Caco-2 (cell line): ENCODE measurements around the gene HHIPL1. TPM values are rescaled to one million over a fixed set of nuclear protein-coding genes. Genes with fewer than 3 reads are reported as not detected.

ENCODE experiments used
- BruUV-seq: library from RNA; stranded (reverse); fragments of 400-500 nt; replicated peaks from 2 replicates; lab custom pipeline; 2021; lab: Mats Ljungman, UMichigan
- CTCF ChIA-PET: fragments of 300-600 bp; sonication (Branson Sonifier 250); formaldehyde crosslinking; loops from one replicate; lab custom pipeline; 2022; ENCODE audit warnings: antibody characterized with exemption; lab: Charles Lee
- POLR2A ChIA-PET: fragments of 300-600 bp; sonication (Branson Sonifier 250); formaldehyde crosslinking; loops from one replicate; lab custom pipeline; 2022; ENCODE audit warnings: antibody characterized with exemption; lab: Charles Lee
- DNase-seq, 2 experiments: peaks; one replicate each; pipeline versions ENCODE4 v3.0.0 to v3.0.0-alpha.2; 2020 to 2022
- H3K27me3 ChIP-seq: replicated peaks from 2 replicates; pipeline ENCODE4 v1.6.0; 2011; ENCODE audit warnings: low read length; ENCODE audit not compliant: control insufficient read depth, insufficient read depth
- H3K36me3 ChIP-seq: 2 replicates; pipeline ENCODE4 v1.5.1; 2011; ENCODE audit warnings: low read length; ENCODE audit not compliant: control insufficient read depth, insufficient read depth
- H3K4me1 ChIP-seq: fragments of 250-450 bp; sonication (Bioruptor Pico); 2 replicates; pipeline ENCODE4 v1.5.1; 2020; ENCODE audit warnings: mild to moderate bottlenecking
- H3K4me3 ChIP-seq: 2 replicates; pipeline ENCODE4 v1.5.1; 2011; ENCODE audit warnings: low read depth, mild to moderate bottlenecking, control low read depth, low read length
- H3K9me3 ChIP-seq: fragments of 250-450 bp; sonication (Bioruptor Pico); 2 replicates; pipeline ENCODE4 v1.5.1; 2020; ENCODE audit warnings: mild to moderate bottlenecking, moderate library complexity
- H3K27ac Mint-ChIP-seq: one replicate; pipeline ENCODE4 v1.8.0; 2022; ENCODE audit warnings: mixed read lengths; ENCODE audit not compliant: unreplicated experiment
- H3K27me3 Mint-ChIP-seq: one replicate; pipeline ENCODE4 v1.8.0; 2022; ENCODE audit warnings: mixed read lengths; ENCODE audit not compliant: insufficient read depth, unreplicated experiment
- H3K36me3 Mint-ChIP-seq: one replicate; pipeline ENCODE4 v1.8.0; 2022; ENCODE audit warnings: mild to moderate bottlenecking, mixed read lengths; ENCODE audit not compliant: insufficient read depth, unreplicated experiment
- H3K4me1 Mint-ChIP-seq: one replicate; pipeline ENCODE4 v1.8.0; 2022; ENCODE audit warnings: low read depth, mixed read lengths; ENCODE audit not compliant: unreplicated experiment
- H3K4me3 Mint-ChIP-seq: one replicate; pipeline ENCODE4 v1.8.0; 2022; ENCODE audit warnings: mild to moderate bottlenecking, moderate library complexity, mixed read lengths; ENCODE audit not compliant: unreplicated experiment
- H3K9me3 Mint-ChIP-seq: one replicate; pipeline ENCODE4 v1.8.0; 2022; ENCODE audit warnings: mixed read lengths; ENCODE audit not compliant: unreplicated experiment
- CTCF ChIP-seq, 2 experiments: fragments of 200-600 bp in 1 of 2; IDR thresholded peaks; 1 replicate in 1 of 2; 2 replicates in 1 of 2; pipeline versions ENCODE4 v1.5.1 to v1.8.0; 2011 to 2022; ENCODE audit warnings: antibody characterized with exemption in 1 of 2, control low read depth in 1 of 2, inconsistent platforms in 1 of 2, low read depth in 1 of 2, low read length in 1 of 2, mild to moderate bottlenecking in 1 of 2, moderate library complexity in 1 of 2; ENCODE audit not compliant: insufficient read depth in 1 of 2, severe bottlenecking in 1 of 2, unreplicated experiment in 1 of 2
- intact Hi-C: fragments of 100-400 bp; cut with micrococcal nuclease; formaldehyde crosslinking; loops from one replicate; pipeline ENCODE4 v1.10.0; 2022; ENCODE audit not compliant: unreplicated experiment
- total RNA-seq: library from RNA; stranded (reverse); gene quantifications from 2 replicates; pipeline ENCODE4 v1.2.3, GENCODE V29; 2022

HHIPL1 gene
- total RNA-seq, 1 experiment from 2014 or later: 2.9 TPM

- Mint-ChIP-seq H3K27me3 (peaks cover 29% of the 10 kb centered on the region), H3K36me3 (no peaks in the 10 kb centered on the region), H3K27ac (no peak overlapping the region), H3K4me1 (no peaks in the 10 kb centered on the region), H3K4me3 (no peak overlapping the region), H3K9me3 (no peaks in the 10 kb centered on the region)
- Histone ChIP-seq H3K4me3 (no peak overlapping the region), H3K9me3 (no peaks in the 10 kb centered on the region), H3K4me1 (no peaks in the 10 kb centered on the region), H3K27me3 (no peaks in the 10 kb centered on the region), H3K36me3 (no peaks in the 10 kb centered on the region)
- CTCF ChIA-PET: no interaction called here
- intact Hi-C loops: no loop called here
- DNase-seq: no peak
- no peak for TF ChIP-seq CTCF (IDR thresholded peaks at IDR 0.05; ENCODE audit: insufficient read depth in 1 of 2, low read depth in 1 of 2, low read length in 1 of 2, severe bottlenecking in 1 of 2, unreplicated experiment in 1 of 2)
- BruUV-seq: no TSS peak
- POLR2A ChIA-PET: no interaction called here
Measured at GRCh38 chr14:99691111-99691885, 46.4 kb downstream of the HHIPL1 start.

- Histone ChIP-seq H3K27me3 (no peaks in the 10 kb centered on the region), H3K4me1 (no peaks in the 10 kb centered on the region), H3K9me3 (no peaks in the 10 kb centered on the region), H3K36me3 (no peaks in the 10 kb centered on the region), H3K4me3 (no peak overlapping the region)
- H3K27ac Mint-ChIP-seq: no peak overlapping the region
- H3K9me3 Mint-ChIP-seq: no peaks in the 10 kb centered on the region
- DNase-seq: no peak
- intact Hi-C loops: no loop called here
- H3K36me3 Mint-ChIP-seq: no peaks in the 10 kb centered on the region
- H3K4me3 Mint-ChIP-seq: no peak overlapping the region
- no peak for TF ChIP-seq CTCF (IDR thresholded peaks at IDR 0.05; ENCODE audit: insufficient read depth in 1 of 2, low read depth in 1 of 2, low read length in 1 of 2, severe bottlenecking in 1 of 2, unreplicated experiment in 1 of 2)
- peaks cover 14% of the 10 kb centered on the region for H3K27me3 Mint-ChIP-seq
- BruUV-seq: no TSS peak
- ChIA-PET CTCF (no interaction called here), POLR2A (no interaction called here)
- H3K4me1 Mint-ChIP-seq: peaks cover 7% of the 10 kb centered on the region
Measured at GRCh38 chr14:99693918-99694317, 49.0 kb downstream of the HHIPL1 start.

GRCh38 chr14:99696929-99697328 lies 52.0 kb downstream of the HHIPL1 start:
- ChIA-PET POLR2A (no interaction called here), CTCF (no interaction called here)
- Mint-ChIP-seq H3K27me3 (peaks cover 3% of the 10 kb centered on the region), H3K9me3 (peaks cover 4% of the 10 kb centered on the region), H3K36me3 (no peaks in the 10 kb centered on the region), H3K27ac (no peak overlapping the region), H3K4me3 (no peak overlapping the region), H3K4me1 (peaks cover 7% of the 10 kb centered on the region)
- BruUV-seq: no TSS peak
- no peaks in the 10 kb centered on the region for H3K9me3 ChIP-seq
- no peaks in the 10 kb centered on the region for H3K27me3 ChIP-seq
- no peak overlapping the region for H3K4me3 ChIP-seq
- no peaks in the 10 kb centered on the region for H3K4me1 ChIP-seq
- TF ChIP-seq CTCF (IDR thresholded peaks at IDR 0.05; ENCODE audit: insufficient read depth in 1 of 2, low read depth in 1 of 2, low read length in 1 of 2, severe bottlenecking in 1 of 2, unreplicated experiment in 1 of 2): no peak
- no peaks in the 10 kb centered on the region for H3K36me3 ChIP-seq
- intact Hi-C loops: no loop called here
- DNase-seq: no peak
